Fibroblast of skin of left quadriceps (primary cell): Measurements from ENCODE around the gene HBM.
"Not testable (repeated sequence)": the region's sequence is repeated elsewhere in the genome, so short reads cannot be mapped to it uniquely, and the experiment has no call there.

Experiments used
- DNase-seq, 2 experiments: peaks; one replicate each; pipeline ENCODE4 v3.0.0-alpha.2; 2013; ENCODE audit warnings: low read depth in 2 of 2

Gene HBM

DNA sequence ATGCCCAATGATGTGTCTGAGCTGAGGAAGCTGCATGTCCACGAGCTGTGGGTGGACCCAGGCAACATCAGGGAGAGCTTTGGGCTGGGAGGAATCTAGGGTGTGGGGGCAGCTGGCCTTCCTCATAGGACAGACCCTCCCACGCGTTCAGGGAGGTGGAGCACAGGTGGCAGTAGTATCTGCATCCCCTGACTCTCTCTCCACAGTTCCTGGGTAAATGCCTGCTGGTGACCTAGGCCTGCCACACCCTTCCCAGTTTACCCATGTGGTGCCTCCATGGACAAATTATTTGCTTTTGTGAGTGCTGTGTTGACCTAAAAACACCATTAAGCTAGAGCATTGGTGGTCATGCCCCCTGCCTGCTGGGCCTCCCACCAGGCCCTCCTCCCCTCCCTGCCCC is 3.2 kb downstream of the HBM start:
- DNase-seq = no peak

DNA sequence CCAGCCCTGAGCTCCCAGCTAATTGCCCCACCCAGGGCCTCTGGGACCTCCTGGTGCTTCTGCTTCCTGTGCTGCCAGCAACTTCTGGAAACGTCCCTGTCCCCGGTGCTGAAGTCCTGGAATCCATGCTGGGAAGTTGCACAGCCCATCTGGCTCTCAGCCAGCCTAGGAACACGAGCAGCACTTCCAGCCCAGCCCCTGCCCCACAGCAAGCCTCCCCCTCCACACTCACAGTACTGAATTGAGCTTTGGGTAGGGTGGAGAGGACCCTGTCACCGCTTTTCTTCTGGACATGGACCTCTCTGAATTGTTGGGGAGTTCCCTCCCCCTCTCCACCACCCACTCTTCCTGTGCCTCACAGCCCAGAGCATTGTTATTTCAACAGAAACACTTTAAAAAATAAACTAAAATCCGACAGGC is 4.3 kb downstream of the HBM start:
- not testable (repeated sequence) for DNase-seq

DNA sequence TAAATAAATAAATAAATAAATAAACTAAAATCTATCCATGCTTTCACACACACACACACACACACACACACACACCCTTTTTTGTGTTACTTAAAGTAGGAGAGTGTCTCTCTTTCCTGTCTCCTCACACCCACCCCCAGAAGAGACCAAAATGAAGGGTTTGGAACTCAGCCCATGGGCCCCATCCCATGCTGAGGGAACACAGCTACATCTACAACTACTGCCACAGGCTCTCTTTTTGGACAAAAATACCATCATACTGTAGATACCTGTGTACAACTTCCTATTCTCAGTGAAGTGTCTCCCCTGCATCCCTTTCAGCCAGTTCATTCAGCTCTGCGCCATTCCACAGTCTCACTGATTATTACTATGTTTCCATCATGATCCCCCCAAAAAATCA is 5.0 kb downstream of the HBM start:
- DNase-seq = no peak

DNA sequence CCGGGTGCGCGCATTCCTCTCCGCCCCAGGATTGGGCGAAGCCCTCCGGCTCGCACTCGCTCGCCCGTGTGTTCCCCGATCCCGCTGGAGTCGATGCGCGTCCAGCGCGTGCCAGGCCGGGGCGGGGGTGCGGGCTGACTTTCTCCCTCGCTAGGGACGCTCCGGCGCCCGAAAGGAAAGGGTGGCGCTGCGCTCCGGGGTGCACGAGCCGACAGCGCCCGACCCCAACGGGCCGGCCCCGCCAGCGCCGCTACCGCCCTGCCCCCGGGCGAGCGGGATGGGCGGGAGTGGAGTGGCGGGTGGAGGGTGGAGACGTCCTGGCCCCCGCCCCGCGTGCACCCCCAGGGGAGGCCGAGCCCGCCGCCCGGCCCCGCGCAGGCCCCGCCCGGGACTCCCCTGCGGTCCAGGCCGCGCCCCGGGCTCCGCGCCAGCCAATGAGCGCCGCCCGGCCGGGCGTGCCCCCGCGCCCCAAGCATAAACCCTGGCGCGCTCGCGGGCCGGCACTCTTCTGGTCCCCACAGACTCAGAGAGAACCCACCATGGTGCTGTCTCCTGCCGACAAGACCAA is 6.7 kb downstream of the HBM start, which contains the start of gene HBA2:
HBA2 (plus strand) TSS at position 503 of the 568 bp plus-strand sequence; CDS start at position 540, 37 bp downstream.
- DNase-seq = not testable (repeated sequence)

DNA sequence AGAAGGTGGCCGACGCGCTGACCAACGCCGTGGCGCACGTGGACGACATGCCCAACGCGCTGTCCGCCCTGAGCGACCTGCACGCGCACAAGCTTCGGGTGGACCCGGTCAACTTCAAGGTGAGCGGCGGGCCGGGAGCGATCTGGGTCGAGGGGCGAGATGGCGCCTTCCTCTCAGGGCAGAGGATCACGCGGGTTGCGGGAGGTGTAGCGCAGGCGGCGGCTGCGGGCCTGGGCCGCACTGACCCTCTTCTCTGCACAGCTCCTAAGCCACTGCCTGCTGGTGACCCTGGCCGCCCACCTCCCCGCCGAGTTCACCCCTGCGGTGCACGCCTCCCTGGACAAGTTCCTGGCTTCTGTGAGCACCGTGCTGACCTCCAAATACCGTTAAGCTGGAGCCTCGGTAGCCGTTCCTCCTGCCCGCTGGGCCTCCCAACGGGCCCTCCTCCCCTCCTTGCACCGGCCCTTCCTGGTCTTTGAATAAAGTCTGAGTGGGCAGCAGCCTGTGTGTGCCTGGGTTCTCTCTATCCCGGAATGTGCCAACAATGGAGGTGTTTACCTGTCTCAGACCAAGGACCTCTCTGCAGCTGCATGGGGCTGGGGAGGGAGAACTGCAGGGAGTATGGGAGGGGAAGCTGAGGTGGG is 7.6 kb downstream of the HBM start:
- not testable (repeated sequence) for DNase-seq

DNA sequence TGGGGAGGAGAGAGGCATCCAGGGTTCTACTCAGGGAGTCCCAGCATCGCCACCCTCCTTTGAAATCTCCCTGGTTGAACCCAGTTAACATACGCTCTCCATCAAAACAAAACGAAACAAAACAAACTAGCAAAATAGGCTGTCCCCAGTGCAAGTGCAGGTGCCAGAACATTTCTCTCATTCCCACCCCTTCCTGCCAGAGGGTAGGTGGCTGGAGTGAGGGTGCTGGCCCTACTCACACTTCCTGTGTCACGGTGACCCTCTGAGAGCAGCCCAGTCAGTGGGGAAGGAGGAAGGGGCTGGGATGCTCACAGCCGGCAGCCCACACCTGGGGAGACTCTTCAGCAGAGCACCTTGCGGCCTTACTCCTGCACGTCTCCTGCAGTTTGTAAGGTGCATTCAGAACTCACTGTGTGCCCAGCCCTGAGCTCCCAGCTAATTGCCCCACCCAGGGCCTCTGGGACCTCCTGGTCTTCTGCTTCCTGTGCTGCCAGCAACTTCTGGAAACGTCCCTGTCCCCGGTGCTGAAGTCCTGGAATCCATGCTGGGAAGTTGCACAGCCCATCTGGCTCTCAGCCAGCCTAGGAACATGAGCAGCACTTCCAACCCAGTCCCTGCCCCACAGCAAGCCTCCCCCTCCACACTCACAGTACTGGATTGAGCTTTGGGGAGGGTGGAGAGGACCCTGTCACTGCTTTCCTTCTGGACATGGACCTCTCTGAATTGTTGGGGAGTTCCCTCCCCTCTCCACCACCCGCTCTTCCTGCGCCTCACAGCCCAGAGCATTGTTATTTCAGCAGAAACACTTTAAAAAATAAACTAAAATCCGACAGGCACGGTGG is 8.4 kb downstream of the HBM start:
- not testable (repeated sequence) for DNase-seq

DNA sequence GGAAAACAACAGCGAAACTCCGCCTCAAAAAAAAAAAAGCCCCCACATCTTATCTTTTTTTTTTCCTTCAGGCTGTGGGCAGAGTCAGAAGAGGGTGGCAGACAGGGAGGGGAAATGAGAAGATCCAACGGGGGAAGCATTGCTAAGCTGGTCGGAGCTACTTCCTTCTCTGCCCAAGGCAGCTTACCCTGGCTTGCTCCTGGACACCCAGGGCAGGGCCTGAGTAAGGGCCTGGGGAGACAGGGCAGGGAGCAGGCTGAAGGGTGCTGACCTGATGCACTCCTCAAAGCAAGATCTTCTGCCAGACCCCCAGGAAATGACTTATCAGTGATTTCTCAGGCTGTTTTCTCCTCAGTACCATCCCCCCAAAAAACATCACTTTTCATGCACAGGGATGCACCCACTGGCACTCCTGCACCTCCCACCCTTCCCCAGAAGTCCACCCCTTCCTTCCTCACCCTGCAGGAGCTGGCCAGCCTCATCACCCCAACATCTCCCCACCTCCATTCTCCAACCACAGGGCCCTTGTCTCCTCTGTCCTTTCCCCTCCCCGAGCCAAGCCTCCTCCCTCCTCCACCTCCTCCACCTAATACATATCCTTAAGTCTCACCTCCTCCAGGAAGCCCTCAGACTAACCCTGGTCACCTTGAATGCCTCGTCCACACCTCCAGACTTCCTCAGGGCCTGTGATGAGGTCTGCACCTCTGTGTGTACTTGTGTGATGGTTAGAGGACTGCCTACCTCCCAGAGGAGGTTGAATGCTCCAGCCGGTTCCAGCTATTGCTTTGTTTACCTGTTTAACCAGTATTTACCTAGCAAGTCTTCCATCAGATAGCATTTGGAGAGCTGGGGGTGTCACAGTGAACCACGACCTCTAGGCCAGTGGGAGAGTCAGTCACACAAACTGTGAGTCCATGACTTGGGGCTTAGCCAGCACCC is 9.5 kb downstream of the HBM start:
- DNase-seq = no peak

DNA sequence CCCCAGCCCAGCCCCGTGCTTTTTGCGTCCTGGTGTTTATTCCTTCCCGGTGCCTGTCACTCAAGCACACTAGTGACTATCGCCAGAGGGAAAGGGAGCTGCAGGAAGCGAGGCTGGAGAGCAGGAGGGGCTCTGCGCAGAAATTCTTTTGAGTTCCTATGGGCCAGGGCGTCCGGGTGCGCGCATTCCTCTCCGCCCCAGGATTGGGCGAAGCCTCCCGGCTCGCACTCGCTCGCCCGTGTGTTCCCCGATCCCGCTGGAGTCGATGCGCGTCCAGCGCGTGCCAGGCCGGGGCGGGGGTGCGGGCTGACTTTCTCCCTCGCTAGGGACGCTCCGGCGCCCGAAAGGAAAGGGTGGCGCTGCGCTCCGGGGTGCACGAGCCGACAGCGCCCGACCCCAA is 10.2 kb downstream of the HBM start:
- DNase-seq = not testable (repeated sequence)

DNA sequence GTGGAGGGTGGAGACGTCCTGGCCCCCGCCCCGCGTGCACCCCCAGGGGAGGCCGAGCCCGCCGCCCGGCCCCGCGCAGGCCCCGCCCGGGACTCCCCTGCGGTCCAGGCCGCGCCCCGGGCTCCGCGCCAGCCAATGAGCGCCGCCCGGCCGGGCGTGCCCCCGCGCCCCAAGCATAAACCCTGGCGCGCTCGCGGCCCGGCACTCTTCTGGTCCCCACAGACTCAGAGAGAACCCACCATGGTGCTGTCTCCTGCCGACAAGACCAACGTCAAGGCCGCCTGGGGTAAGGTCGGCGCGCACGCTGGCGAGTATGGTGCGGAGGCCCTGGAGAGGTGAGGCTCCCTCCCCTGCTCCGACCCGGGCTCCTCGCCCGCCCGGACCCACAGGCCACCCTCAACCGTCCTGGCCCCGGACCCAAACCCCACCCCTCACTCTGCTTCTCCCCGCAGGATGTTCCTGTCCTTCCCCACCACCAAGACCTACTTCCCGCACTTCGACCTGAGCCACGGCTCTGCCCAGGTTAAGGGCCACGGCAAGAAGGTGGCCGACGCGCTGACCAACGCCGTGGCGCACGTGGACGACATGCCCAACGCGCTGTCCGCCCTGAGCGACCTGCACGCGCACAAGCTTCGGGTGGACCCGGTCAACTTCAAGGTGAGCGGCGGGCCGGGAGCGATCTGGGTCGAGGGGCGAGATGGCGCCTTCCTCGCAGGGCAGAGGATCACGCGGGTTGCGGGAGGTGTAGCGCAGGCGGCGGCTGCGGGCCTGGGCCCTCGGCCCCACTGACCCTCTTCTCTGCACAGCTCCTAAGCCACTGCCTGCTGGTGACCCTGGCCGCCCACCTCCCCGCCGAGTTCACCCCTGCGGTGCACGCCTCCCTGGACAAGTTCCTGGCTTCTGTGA is 11.0 kb downstream of the HBM start, which contains the start of gene HBA1:
HBA1 (plus strand) TSS at position 204 of the 906 bp plus-strand sequence; CDS start at position 241, 37 bp downstream.
- not testable (repeated sequence) for DNase-seq

DNA sequence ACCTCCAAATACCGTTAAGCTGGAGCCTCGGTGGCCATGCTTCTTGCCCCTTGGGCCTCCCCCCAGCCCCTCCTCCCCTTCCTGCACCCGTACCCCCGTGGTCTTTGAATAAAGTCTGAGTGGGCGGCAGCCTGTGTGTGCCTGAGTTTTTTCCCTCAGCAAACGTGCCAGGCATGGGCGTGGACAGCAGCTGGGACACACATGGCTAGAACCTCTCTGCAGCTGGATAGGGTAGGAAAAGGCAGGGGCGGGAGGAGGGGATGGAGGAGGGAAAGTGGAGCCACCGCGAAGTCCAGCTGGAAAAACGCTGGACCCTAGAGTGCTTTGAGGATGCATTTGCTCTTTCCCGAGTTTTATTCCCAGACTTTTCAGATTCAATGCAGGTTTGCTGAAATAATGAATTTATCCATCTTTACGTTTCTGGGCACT is 11.6 kb downstream of the HBM start:
- no peak for DNase-seq

DNA sequence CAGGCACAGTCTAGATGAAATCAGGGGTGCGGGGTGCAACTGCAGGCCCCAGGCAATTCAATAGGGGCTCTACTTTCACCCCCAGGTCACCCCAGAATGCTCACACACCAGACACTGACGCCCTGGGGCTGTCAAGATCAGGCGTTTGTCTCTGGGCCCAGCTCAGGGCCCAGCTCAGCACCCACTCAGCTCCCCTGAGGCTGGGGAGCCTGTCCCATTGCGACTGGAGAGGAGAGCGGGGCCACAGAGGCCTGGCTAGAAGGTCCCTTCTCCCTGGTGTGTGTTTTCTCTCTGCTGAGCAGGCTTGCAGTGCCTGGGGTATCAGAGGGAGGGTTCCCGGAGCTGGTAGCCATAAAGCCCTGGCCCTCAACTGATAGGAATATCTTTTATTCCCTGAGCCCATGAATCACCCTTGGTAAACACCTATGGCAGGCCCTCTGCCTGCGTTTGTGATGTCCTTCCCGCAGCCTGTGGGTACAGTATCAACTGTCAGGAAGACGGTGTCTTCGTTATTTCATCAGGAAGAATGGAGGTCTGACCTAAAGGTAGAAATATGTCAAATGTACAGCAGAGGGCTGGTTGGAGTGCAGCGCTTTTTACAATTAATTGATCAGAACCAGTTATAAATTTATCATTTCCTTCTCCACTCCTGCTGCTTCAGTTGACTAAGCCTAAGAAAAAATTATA is 12.3 kb downstream of the HBM start:
- no peak for DNase-seq

DNA sequence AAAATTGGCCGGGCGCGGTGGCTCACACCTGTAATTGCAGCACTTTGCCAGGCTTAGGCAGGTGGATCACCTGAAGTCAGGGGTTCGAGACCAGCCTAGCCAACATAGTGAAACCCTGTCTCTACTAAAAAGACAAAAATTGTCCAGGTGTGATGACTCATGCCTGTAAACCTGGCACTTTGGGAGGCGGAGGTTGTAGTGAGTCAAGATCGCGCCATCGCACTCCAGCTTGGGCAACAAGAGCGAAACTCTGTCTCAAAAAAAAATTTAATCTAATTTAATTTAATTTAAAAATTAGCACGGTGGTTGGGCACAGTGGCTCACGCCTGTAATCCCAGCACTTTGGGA is 12.9 kb downstream of the HBM start:
- DNase-seq = no peak

DNA sequence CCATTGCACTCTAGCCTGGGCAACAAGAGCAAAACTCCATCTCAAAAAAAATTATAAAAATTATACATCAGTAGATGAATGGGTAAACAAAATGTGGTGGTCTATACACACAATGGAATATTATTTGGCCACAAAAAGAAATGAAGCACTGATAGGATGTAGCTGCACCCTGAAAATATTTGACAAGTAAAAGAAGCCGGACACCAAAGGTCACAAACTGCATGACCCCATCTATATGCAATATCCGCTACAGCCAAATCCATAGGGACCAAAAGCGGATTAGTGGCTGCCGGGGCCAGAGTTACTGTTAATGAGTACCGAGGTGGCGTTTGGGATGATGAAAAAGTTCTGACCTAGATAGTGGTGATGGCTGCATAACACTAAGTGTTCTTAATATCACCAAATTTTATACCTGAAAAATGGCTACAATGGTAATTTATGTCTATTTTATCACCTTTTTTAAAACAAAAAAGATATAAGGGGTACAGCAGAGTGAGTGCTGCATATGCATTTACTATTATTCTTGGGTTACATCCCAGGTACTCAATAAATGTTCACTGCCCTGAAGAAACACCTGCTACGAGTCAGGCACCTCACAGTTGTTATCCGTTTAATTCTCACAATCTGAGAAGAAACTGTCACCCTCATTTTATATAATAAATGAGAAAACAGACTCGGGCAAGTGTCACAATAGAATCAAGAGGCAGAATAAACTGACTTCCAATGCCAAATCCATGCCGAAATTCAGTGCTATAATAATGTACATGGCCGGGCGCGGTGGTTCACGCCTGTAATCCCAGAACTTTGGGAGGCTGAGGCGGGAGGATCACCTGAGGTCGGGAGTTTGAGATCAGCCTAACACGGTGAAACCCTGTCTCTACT is 13.7 kb downstream of the HBM start:
- no peak for DNase-seq

DNA sequence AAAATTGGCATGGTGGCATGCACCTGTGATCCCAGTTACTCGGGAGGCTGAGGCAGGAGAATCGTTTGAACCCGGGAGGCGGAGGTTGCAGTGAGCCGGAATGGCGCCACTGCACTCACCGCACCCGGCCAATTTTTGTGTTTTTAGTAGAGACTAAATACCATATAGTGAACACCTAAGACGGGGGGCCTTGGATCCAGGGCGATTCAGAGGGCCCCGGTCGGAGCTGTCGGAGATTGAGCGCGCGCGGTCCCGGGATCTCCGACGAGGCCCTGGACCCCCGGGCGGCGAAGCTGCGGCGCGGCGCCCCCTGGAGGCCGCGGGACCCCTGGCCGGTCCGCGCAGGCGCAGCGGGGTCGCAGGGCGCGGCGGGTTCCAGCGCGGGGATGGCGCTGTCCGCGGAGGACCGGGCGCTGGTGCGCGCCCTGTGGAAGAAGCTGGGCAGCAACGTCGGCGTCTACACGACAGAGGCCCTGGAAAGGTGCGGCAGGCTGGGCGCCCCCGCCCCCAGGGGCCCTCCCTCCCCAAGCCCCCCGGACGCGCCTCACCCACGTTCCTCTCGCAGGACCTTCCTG is 14.4 kb downstream of the HBM start, which contains the start of gene HBQ1:
HBQ1 (plus strand) TSS at position 359 of the 575 bp plus-strand sequence; CDS start at position 387, 28 bp downstream.
- DNase-seq = no peak

DNA sequence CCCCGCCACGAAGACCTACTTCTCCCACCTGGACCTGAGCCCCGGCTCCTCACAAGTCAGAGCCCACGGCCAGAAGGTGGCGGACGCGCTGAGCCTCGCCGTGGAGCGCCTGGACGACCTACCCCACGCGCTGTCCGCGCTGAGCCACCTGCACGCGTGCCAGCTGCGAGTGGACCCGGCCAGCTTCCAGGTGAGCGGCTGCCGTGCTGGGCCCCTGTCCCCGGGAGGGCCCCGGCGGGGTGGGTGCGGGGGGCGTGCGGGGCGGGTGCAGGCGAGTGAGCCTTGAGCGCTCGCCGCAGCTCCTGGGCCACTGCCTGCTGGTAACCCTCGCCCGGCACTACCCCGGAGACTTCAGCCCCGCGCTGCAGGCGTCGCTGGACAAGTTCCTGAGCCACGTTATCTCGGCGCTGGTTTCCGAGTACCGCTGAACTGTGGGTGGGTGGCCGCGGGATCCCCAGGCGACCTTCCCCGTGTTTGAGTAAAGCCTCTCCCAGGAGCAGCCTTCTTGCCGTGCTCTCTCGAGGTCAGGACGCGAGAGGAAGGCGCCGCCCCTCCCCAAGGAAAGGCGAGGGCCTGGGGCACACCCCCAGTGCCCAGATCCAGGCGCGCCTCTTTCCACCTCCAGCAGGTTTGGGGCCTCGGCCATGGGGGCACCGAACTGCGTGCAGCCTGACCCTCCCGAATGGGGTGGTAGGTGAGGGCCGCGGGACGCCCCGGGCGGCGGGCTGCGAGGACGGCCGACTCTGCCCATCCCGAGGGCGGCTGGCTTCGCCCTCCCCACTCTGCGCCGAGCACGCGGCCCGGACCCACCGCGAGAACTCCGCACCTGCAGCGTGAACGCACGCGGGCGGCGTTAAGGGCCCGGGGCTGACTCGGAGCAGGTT is 15.1 kb downstream of the HBM start:
- DNase-seq = peak; percentile 19 to 24

DNA sequence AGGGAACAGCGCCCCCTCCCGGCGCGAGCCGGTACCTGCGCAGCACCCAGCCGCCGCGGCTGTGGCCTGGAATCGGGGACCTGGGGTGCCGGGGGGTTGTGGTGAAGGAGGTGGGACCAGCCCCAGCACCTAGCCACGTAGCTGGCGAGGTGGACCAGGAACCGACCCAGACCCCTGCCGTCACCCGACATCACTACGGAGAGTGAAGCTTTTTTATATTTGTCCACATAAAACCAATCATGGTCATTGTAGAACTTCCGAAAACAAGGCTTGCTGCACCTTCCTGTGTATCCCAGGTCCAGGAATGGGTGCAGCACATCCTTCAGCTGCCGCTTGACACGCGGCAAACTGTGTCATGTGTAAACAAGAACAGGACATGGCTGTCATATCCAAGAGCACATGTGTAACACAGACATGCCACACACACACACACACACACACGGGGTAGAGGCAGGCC is 15.8 kb downstream of the HBM start:
- no peak for DNase-seq

DNA sequence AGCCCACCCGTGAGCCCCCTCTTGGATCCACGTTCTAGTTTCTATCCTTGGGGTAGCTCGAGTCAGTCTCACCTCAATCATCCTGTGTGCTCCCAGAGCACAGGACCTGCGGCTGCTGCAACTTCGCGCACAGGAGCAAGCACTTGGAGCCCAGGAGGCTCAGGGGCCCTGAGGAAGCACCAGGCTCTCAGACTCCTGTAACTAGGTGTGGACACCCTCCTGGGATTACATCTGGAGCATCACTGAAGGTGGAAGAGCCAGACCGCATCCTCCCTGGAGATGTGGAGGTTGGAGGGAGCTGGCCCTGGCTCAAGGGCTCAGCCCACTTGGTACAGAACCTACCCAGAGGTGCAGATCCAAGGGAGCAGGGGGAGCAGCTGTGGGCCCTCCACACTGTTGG is 17.2 kb downstream of the HBM start:
- DNase-seq = no peak
